ENCODE data around the gene DNAJC6.
"Not testable (repeated sequence)": the region's sequence is repeated elsewhere in the genome, so short reads cannot be mapped to it uniquely, and the experiment has no call there.

DNAJC6 gene

GRCh38 chr1:65269612-65270011 is 39.7 kb upstream of the DNAJC6 start:
- Histone ChIP-seq H3K4me1 (ENCODE audit: control insufficient read depth, insufficient read depth, low read length) (peaks cover 12% of the 10 kb centered on the region), H3K27me3 (ENCODE audit: control insufficient read depth in 1 of 2, insufficient read depth in 2 of 2, low read length in 2 of 2) (peaks cover 15 to 18% of the 10 kb centered on the region in 2 donors), H3K27ac (ENCODE audit: low read length) (no peak overlapping the region), H3K9me3 (ENCODE audit: control insufficient read depth in 2 of 2, low read length in 2 of 2) (no peaks in the 10 kb centered on the region), H3K36me3 (ENCODE audit: control insufficient read depth in 2 of 2, insufficient read depth in 2 of 2, low read length in 2 of 2) (no peaks in the 10 kb centered on the region), H3K9ac (ENCODE audit: low read length in 2 of 2) (no peak overlapping the region), H3K4me3 (ENCODE audit: low read length in 2 of 2) (no peak overlapping the region)

- no peaks in the 10 kb centered on the region for H3K9me3 ChIP-seq (ENCODE audit: control insufficient read depth in 2 of 2, low read length in 2 of 2)
- no peaks in the 10 kb centered on the region for H3K36me3 ChIP-seq (ENCODE audit: control insufficient read depth in 2 of 2, insufficient read depth in 2 of 2, low read length in 2 of 2)
- no peak overlapping the region for H3K4me3 ChIP-seq (ENCODE audit: low read length in 2 of 2)
- H3K4me1 ChIP-seq (ENCODE audit: control insufficient read depth, insufficient read depth, low read length) = no peaks in the 10 kb centered on the region
- no peak overlapping the region for H3K27ac ChIP-seq (ENCODE audit: low read length)
- no peaks in the 10 kb centered on the region for H3K27me3 ChIP-seq (ENCODE audit: control insufficient read depth in 1 of 2, insufficient read depth in 2 of 2, low read length in 2 of 2)
- H3K9ac ChIP-seq (ENCODE audit: low read length in 2 of 2) = no peak overlapping the region
Observed at GRCh38 chr1:65276197-65276939, 33.0 kb upstream of the DNAJC6 start.

- Histone ChIP-seq H3K36me3 (ENCODE audit: control insufficient read depth in 2 of 2, insufficient read depth in 2 of 2, low read length in 2 of 2) (no peaks in the 10 kb centered on the region), H3K4me3 (ENCODE audit: low read length in 2 of 2) (no peak overlapping the region), H3K4me1 (ENCODE audit: control insufficient read depth, insufficient read depth, low read length) (no peaks in the 10 kb centered on the region), H3K27me3 (ENCODE audit: control insufficient read depth in 1 of 2, insufficient read depth in 2 of 2, low read length in 2 of 2) (no peaks in the 10 kb centered on the region), H3K27ac (ENCODE audit: low read length) (no peak overlapping the region), H3K9ac (ENCODE audit: low read length in 2 of 2) (no peak overlapping the region), H3K9me3 (ENCODE audit: control insufficient read depth in 2 of 2, low read length in 2 of 2) (no peaks in the 10 kb centered on the region)
Observed at GRCh38 chr1:65277605-65278347, 31.6 kb upstream of the DNAJC6 start.

- H3K9ac ChIP-seq (ENCODE audit: low read length in 2 of 2) = no peak overlapping the region
- H3K9me3 ChIP-seq (ENCODE audit: control insufficient read depth in 2 of 2, low read length in 2 of 2) = no peaks in the 10 kb centered on the region
- no peaks in the 10 kb centered on the region for H3K4me1 ChIP-seq (ENCODE audit: control insufficient read depth, insufficient read depth, low read length)
- H3K27me3 ChIP-seq (ENCODE audit: control insufficient read depth in 1 of 2, insufficient read depth in 2 of 2, low read length in 2 of 2) = no peaks in the 10 kb centered on the region
- H3K4me3 ChIP-seq (ENCODE audit: low read length in 2 of 2) = no peak overlapping the region
- no peak overlapping the region for H3K27ac ChIP-seq (ENCODE audit: low read length)
- H3K36me3 ChIP-seq (ENCODE audit: control insufficient read depth in 2 of 2, insufficient read depth in 2 of 2, low read length in 2 of 2) = no peaks in the 10 kb centered on the region
Observed at GRCh38 chr1:65278376-65279069, 30.8 kb upstream of the DNAJC6 start.

- no peak overlapping the region for H3K4me3 ChIP-seq (ENCODE audit: low read length in 2 of 2)
- no peak overlapping the region for H3K9ac ChIP-seq (ENCODE audit: low read length in 2 of 2)
- no peaks in the 10 kb centered on the region for H3K9me3 ChIP-seq (ENCODE audit: control insufficient read depth in 2 of 2, low read length in 2 of 2)
- no peak overlapping the region for H3K27ac ChIP-seq (ENCODE audit: low read length)
- H3K36me3 ChIP-seq (ENCODE audit: control insufficient read depth in 2 of 2, insufficient read depth in 2 of 2, low read length in 2 of 2) = no peaks in the 10 kb centered on the region
- no peaks in the 10 kb centered on the region for H3K27me3 ChIP-seq (ENCODE audit: control insufficient read depth in 1 of 2, insufficient read depth in 2 of 2, low read length in 2 of 2)
- no peaks in the 10 kb centered on the region for H3K4me1 ChIP-seq (ENCODE audit: control insufficient read depth, insufficient read depth, low read length)
Observed at GRCh38 chr1:65279070-65279779, 30.1 kb upstream of the DNAJC6 start.

GRCh38 chr1:65281846-65282245 is 27.5 kb upstream of the DNAJC6 start:
- H3K36me3 ChIP-seq (ENCODE audit: control insufficient read depth in 2 of 2, insufficient read depth in 2 of 2, low read length in 2 of 2) = no peaks in the 10 kb centered on the region
- H3K4me3 ChIP-seq (ENCODE audit: low read length in 2 of 2) = no peak overlapping the region
- no peaks in the 10 kb centered on the region for H3K27me3 ChIP-seq (ENCODE audit: control insufficient read depth in 1 of 2, insufficient read depth in 2 of 2, low read length in 2 of 2)
- H3K27ac ChIP-seq (ENCODE audit: low read length) = no peak overlapping the region
- no peak overlapping the region for H3K9ac ChIP-seq (ENCODE audit: low read length in 2 of 2)
- H3K4me1 ChIP-seq (ENCODE audit: control insufficient read depth, insufficient read depth, low read length) = no peaks in the 10 kb centered on the region
- no peaks in the 10 kb centered on the region for H3K9me3 ChIP-seq (ENCODE audit: control insufficient read depth in 2 of 2, low read length in 2 of 2)

- Histone ChIP-seq H3K9ac (ENCODE audit: low read length in 2 of 2) (no peak overlapping the region), H3K27ac (ENCODE audit: low read length) (no peak overlapping the region), H3K4me1 (ENCODE audit: control insufficient read depth, insufficient read depth, low read length) (no peaks in the 10 kb centered on the region), H3K9me3 (ENCODE audit: control insufficient read depth in 2 of 2, low read length in 2 of 2) (no peaks in the 10 kb centered on the region), H3K27me3 (ENCODE audit: control insufficient read depth in 1 of 2, insufficient read depth in 2 of 2, low read length in 2 of 2) (no peaks in the 10 kb centered on the region), H3K36me3 (ENCODE audit: control insufficient read depth in 2 of 2, insufficient read depth in 2 of 2, low read length in 2 of 2) (no peaks in the 10 kb centered on the region), H3K4me3 (ENCODE audit: low read length in 2 of 2) (no peak overlapping the region)
Observed at GRCh38 chr1:65284229-65284628, 25.1 kb upstream of the DNAJC6 start.

GRCh38 chr1:65289449-65289848 is 19.9 kb upstream of the DNAJC6 start:
- Histone ChIP-seq H3K9ac (ENCODE audit: low read length in 2 of 2) (no peak overlapping the region), H3K9me3 (ENCODE audit: control insufficient read depth in 2 of 2, low read length in 2 of 2) (no peaks in the 10 kb centered on the region), H3K4me3 (ENCODE audit: low read length in 2 of 2) (no peak overlapping the region), H3K27ac (ENCODE audit: low read length) (no peak overlapping the region), H3K36me3 (ENCODE audit: control insufficient read depth in 2 of 2, insufficient read depth in 2 of 2, low read length in 2 of 2) (no peaks in the 10 kb centered on the region), H3K4me1 (ENCODE audit: control insufficient read depth, insufficient read depth, low read length) (no peaks in the 10 kb centered on the region), H3K27me3 (ENCODE audit: control insufficient read depth in 1 of 2, insufficient read depth in 2 of 2, low read length in 2 of 2) (no peaks in the 10 kb centered on the region)

- not testable (repeated sequence) for H3K36me3 ChIP-seq (ENCODE audit: control insufficient read depth in 2 of 2, insufficient read depth in 2 of 2, low read length in 2 of 2); H3K4me1 ChIP-seq (ENCODE audit: control insufficient read depth, insufficient read depth, low read length); H3K27ac ChIP-seq (ENCODE audit: low read length); H3K9ac ChIP-seq (ENCODE audit: low read length in 2 of 2); H3K9me3 ChIP-seq (ENCODE audit: control insufficient read depth in 2 of 2, low read length in 2 of 2); H3K4me3 ChIP-seq (ENCODE audit: low read length in 2 of 2); H3K27me3 ChIP-seq (ENCODE audit: control insufficient read depth in 1 of 2, insufficient read depth in 2 of 2, low read length in 2 of 2)
Observed at GRCh38 chr1:65291818-65292217, 17.5 kb upstream of the DNAJC6 start.

- Histone ChIP-seq H3K27ac (ENCODE audit: low read length) (no peak overlapping the region), H3K27me3 (ENCODE audit: control insufficient read depth in 1 of 2, insufficient read depth in 2 of 2, low read length in 2 of 2) (no peaks in the 10 kb centered on the region), H3K4me1 (ENCODE audit: control insufficient read depth, insufficient read depth, low read length) (no peaks in the 10 kb centered on the region), H3K36me3 (ENCODE audit: control insufficient read depth in 2 of 2, insufficient read depth in 2 of 2, low read length in 2 of 2) (no peaks in the 10 kb centered on the region), H3K9ac (ENCODE audit: low read length in 2 of 2) (no peak overlapping the region), H3K9me3 (ENCODE audit: control insufficient read depth in 2 of 2, low read length in 2 of 2) (no peaks in the 10 kb centered on the region), H3K4me3 (ENCODE audit: low read length in 2 of 2) (no peak overlapping the region)
Observed at GRCh38 chr1:65292861-65293593, 16.3 kb upstream of the DNAJC6 start.

All from stomach smooth muscle (tissue), 2 donors.